RWPE2 (cell line): ENCODE measurements around the gene MAP3K6.

Experiments used
- ATAC-seq: fragments of 200-7000 bp; cut with Tn5 transposase; 3 replicates; pipeline ENCODE4 v1.9.1; 2021; ENCODE audit warnings: low read depth
- DNase-seq: peaks from one replicate; pipeline ENCODE4 v3.0.0-alpha.2; 2020; ENCODE audit warnings: low spot score
- H3K27ac ChIP-seq: fragments of 450-650 bp; 2 replicates; pipeline ENCODE4 v1.5.1; 2017; ENCODE audit warnings: mild to moderate bottlenecking; ENCODE audit not compliant: poor library complexity, severe bottlenecking
- H3K27me3 ChIP-seq: fragments of 250-450 bp; sonication (Bioruptor Pico); 2 replicates; pipeline ENCODE4 v1.5.1; 2021; ENCODE audit warnings: mild to moderate bottlenecking, moderate library complexity; ENCODE audit not compliant: insufficient read depth, poor library complexity, severe bottlenecking
- H3K36me3 ChIP-seq: fragments of 250-450 bp; sonication (Bioruptor Pico); 2 replicates; pipeline ENCODE4 v1.5.1; 2020; ENCODE audit warnings: low read depth, mild to moderate bottlenecking, moderate library complexity
- H3K4me1 ChIP-seq: fragments of 250-450 bp; sonication (Bioruptor Pico); 2 replicates; pipeline ENCODE4 v1.5.1; 2021; ENCODE audit warnings: mild to moderate bottlenecking, moderate library complexity; ENCODE audit not compliant: insufficient read depth, poor library complexity, severe bottlenecking
- H3K4me3 ChIP-seq: fragments of 250-450 bp; sonication (Bioruptor Pico); 2 replicates; pipeline ENCODE4 v1.5.1; 2021; ENCODE audit warnings: mild to moderate bottlenecking, moderate library complexity; ENCODE audit not compliant: severe bottlenecking
- H3K9me3 ChIP-seq: fragments of 250-450 bp; sonication (Bioruptor Pico); 2 replicates; pipeline ENCODE4 v1.5.1; 2021; ENCODE audit warnings: mild to moderate bottlenecking, moderate library complexity; ENCODE audit not compliant: severe bottlenecking
- CTCF ChIP-seq: fragments of 450-650 bp; IDR thresholded peaks from one replicate; pipeline ENCODE4 v1.5.1; 2017; ENCODE audit warnings: mild to moderate bottlenecking, moderate library complexity; ENCODE audit not compliant: poor library complexity, severe bottlenecking

The MAP3K6 gene

GRCh38 chr1:27314169-27314568, 52.6 kb downstream of the MAP3K6 start:
- TF ChIP-seq CTCF, result no peak
- Histone ChIP-seq H3K9me3 (no peaks in the 10 kb centered on the region), H3K4me1 (no peaks in the 10 kb centered on the region), H3K27me3 (no peaks in the 10 kb centered on the region), H3K4me3 (no peak overlapping the region), H3K27ac (no peak overlapping the region), H3K36me3 (no peaks in the 10 kb centered on the region)
- DNase-seq (no peak), ATAC-seq (no peak)

- no peaks in the 10 kb centered on the region for H3K36me3 ChIP-seq
- no peaks in the 10 kb centered on the region for H3K27me3 ChIP-seq
- ATAC-seq (no peak), DNase-seq (no peak)
- H3K9me3 ChIP-seq, result no peaks in the 10 kb centered on the region
- no peak for TF ChIP-seq CTCF
- no peak overlapping the region for H3K4me3 ChIP-seq
- no peaks in the 10 kb centered on the region for H3K4me1 ChIP-seq
- no peak overlapping the region for H3K27ac ChIP-seq
Measured at GRCh38 chr1:27307874-27308598, 58.7 kb downstream of the MAP3K6 start.

GRCh38 chr1:27306892-27307761, 59.6 kb downstream of the MAP3K6 start:
- Histone ChIP-seq H3K4me3 (no peak overlapping the region), H3K4me1 (no peaks in the 10 kb centered on the region), H3K27me3 (no peaks in the 10 kb centered on the region), H3K9me3 (no peaks in the 10 kb centered on the region), H3K36me3 (no peaks in the 10 kb centered on the region), H3K27ac (no peak overlapping the region)
- TF ChIP-seq CTCF, result no peak
- no peak; the same call in 1 of the 3 replicates for ATAC-seq
- no peak for DNase-seq

- H3K27me3 ChIP-seq, result no peaks in the 10 kb centered on the region
- no peak for ATAC-seq
- TF ChIP-seq CTCF, result no peak
- no peak for DNase-seq
- H3K9me3 ChIP-seq, result no peaks in the 10 kb centered on the region
- no peaks in the 10 kb centered on the region for H3K36me3 ChIP-seq
- H3K27ac ChIP-seq, result no peak overlapping the region
- H3K4me3 ChIP-seq, result no peak overlapping the region
- H3K4me1 ChIP-seq, result no peaks in the 10 kb centered on the region
Measured at GRCh38 chr1:27306071-27306470, 60.7 kb downstream of the MAP3K6 start.
